Measurements from ENCODE around the gene BEX3.
"Not testable (repeated sequence)": the region's sequence is repeated elsewhere in the genome, so short reads cannot be mapped to it uniquely, and the experiment has no call there.

The BEX3 gene

GRCh38 chrX:103376118-103376978, at the start of gene BEX3:
Gene BEX3, plus strand, starts transcription at chrX:103376538. Its CDS starts 984 bp downstream, at chrX:103377522.
- DNase-seq: peak in 55 of 56 donors; percentile 0 to 79 (median 49)

- peak in 53 of 56 donors; percentile 1 to 78 (median 50) for DNase-seq
Measured at GRCh38 chrX:103329991-103330390, 46.3 kb upstream of the BEX3 start, which contains the start of gene TCEAL7. Gene TCEAL7, plus strand, starts transcription at chrX:103330239. Its CDS starts 1,165 bp downstream, at chrX:103331404.

GRCh38 chrX:103330681-103331288, 45.6 kb upstream of the BEX3 start:
- DNase-seq: peak in 23 of 56 donors; percentile 0 to 52 (median 17)

DNA sequence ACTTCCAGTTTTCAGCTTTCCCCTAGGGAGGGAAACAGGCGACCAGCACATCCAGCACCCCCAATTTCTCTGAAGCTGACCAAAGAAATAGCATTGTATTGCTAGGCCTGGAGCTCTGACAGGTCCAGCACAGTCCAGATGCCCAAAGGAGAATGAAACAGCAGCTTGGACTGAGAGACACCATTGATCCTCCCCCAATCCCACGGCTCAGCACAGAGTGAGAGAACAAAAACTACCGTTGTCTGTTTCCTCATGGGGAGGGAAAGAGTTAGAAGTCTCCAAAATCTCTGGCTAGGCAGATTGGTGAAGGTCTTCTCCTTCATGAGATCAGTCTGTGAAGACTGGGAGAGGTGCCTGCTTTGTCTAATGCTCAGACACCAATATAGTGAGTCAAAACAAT, 37.7 kb upstream of the BEX3 start:
- DNase-seq: peak in 31 of 56 donors; percentile 0 to 42 (median 8)

- peak in 21 of 56 donors; percentile 0 to 50 (median 3) for DNase-seq
Measured at GRCh38 chrX:103343105-103343504, 33.2 kb upstream of the BEX3 start.

GRCh38 chrX:103344606-103345005, 31.7 kb upstream of the BEX3 start:
- DNase-seq: no peak

- no peak for DNase-seq
Measured at GRCh38 chrX:103347682-103348397, 28.5 kb upstream of the BEX3 start.

DNA sequence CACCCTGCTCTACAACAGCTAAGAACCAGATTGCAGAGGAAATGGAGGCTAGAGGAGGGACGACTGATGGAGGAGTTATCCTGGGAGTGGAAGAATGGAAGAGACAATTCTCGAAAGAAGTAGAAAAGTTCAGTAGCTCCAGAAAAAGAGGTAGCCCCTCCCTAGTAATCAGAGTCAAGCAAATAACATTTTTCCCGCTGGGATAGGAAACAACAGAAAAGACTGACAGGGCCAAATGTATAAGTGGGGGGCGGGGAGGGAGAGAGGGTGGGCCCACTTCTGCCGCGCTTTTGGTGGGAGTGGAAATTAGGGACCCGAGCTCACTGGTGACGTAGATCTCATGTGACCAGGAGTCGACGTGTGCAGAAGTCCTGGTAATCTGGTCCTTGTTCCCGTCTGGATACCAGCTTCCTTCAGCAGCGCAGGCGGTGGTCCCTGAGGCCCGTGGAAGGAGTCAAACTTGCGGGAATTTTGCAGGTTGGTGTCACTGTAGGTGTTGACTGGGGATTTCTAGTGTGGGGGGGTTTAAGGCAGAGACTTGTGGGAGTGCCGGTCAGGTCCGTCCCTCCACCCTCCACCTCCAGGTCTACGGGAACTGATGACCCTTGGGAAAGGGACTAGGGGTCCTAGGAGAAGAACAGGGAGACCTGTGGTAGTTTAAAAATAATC, 20.1 kb upstream of the BEX3 start, which contains the start of gene TCEAL9:
TCEAL9 (plus strand) TSS at position 377 of the 669 bp plus-strand sequence. CDS start 1,179 bp downstream, outside the sequence.
- peak in 47 of 56 donors; percentile 0 to 70 (median 30) for DNase-seq

GRCh38 chrX:103356858-103357257, 19.5 kb upstream of the BEX3 start:
- peak in 23 of 56 donors; percentile 1 to 36 (median 7) for DNase-seq

GRCh38 chrX:103357871-103358270, 18.5 kb upstream of the BEX3 start:
- DNase-seq: no peak

DNA sequence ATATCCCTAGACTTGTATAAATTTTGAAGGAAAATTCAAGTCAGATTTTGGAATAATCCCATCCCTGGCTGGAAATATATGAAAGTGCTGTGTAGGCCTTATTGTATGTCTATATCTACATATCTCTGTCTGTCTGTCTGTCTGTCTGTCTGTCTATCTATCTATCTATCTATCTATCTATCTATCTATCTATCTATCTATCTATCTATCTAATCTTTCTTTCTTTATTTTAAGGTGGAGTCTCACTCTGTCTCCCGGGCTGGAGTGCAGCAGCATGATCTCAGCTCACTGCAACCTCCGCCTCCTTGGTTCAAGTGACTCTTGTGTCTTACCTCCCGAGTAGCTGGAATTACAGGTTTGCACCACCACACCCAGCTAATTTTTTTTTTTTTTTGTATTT, 16.7 kb upstream of the BEX3 start:
- DNase-seq: not testable (repeated sequence)

DNA sequence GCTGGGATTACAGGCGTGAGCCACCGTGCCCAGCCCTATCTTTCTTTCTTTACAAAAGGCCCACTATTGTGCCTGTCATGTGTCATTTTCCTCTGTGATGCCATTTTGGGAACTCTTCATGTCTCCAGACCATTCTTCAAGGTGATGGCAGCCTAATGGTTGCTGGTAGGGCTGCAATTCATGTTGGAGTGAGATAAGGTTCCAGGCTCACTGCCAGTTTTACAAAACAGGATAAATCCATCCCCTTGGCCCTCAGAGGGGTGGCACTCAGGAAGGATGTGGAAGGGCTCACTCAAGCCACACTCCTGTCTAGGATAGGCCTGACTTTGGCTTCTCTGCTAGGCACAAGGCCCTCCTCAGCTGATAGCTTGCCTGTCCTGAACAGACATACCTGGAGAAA, 16.2 kb upstream of the BEX3 start:
- no peak for DNase-seq

DNA sequence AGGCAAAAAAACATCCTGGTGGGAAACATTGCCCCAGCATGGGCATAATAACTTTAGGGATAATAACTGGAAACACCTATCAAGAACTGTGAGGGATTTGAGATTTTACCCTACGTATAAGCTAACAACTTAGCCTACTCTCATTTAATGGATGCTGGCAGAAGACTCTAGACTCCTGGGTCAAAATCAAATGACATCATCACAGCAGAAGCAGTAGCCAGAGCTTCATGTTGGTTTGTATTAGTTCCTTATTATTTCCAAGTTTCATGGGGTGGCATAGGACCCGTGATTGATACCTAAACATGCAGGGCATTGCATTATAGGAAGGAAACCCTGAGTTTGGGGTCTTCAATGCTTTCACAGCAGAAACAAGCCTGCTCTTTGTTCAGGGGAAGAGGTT, 15.4 kb upstream of the BEX3 start:
- DNase-seq: no peak

DNA sequence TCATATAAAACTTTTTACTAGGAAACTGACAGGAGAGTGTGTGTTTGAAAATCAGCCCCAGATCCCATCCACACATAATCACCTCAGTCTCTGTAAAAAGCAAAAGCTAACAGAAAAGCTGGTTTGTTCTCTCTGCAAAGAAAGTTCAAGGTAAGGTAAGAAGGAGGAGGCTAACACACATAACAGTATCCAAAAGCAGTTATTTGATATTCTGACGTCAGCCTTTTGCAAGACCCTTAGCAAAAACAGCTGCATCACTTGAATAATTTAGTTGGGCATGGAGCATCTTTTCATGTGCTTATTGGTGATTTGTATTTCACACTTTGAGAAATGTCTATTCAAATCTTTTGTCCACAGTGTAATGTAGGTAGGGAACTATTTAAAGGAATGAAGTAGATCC, 14.5 kb upstream of the BEX3 start:
- DNase-seq: no peak

DNA sequence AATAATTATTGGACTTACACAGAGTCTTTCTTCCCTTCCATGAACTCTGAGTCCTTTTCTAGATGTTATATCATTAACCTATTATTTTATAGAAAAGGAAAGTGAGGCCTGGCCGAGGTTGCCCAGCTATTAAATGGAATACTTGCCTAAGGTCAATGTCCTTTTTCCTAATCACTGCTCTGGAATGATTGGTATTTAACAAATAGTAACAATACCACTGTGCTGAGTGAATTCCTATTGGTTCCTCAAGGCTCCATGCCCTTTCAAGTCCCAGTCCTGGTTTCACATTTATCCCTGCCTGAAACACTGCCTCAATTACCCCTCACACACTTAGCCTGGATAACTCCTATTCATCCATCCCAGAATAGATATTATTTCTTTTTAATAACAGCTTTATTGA, 13.9 kb upstream of the BEX3 start:
- DNase-seq: no peak

- DNase-seq: no peak
Measured at GRCh38 chrX:103363046-103363445, 13.3 kb upstream of the BEX3 start.

DNA sequence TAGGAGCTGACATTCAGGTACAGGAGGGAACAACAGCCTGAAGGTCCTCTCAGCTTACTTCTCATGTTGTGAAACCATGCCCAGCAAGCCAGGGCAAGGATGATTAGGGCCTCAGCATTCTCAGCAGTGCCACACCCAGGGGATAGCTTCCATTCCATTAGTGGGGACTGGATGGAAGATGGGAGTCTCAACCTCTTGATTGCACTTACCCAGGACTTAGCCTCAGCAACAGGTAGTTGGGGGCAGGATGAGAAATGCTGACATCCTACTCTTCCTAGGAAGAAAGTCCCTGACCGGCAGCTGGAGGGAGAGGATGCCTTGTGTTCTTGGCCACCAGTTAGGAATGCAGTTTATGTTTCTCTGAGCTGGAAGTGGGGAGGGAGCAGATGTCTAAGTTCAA, 8.8 kb upstream of the BEX3 start:
- DNase-seq: no peak

DNA sequence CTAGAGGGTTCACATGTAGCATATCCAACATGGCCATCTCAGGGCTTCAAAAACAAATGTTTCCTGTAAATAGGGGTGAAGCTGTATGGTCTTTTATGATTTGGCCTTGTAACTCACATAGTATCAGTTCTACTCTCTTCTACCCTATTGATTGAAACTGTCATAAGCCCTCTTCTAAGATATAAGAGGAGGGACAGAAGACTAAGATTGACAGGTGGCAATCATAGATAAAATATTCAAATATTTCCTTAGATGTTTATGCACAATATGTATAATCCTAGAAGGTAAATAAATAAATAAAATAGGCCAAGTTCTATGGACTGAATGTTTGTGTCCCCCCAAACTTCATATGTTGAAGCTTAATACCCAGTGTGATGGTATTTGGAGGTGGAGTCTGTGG, 6.9 kb upstream of the BEX3 start:
- no peak for DNase-seq

DNA sequence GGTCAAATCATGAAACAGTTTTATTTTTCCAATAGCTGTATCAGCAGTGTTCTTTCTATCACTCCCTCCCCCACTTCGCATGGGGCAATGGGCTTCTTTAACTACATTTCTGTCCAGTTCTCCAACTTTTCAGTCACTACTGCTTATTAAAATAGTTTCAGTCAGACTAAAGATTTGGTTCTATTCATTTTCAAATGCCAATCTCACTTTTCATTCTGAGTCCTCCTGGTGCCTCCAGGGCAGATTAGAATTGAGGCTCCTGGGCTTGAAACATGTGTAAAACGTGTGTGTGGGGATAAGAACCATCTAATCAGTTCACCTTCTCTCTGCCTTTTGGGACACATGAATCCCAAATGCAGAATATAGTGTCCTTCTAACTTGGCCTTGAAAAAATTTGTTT, 3.5 kb upstream of the BEX3 start:
- DNase-seq: no peak

DNA sequence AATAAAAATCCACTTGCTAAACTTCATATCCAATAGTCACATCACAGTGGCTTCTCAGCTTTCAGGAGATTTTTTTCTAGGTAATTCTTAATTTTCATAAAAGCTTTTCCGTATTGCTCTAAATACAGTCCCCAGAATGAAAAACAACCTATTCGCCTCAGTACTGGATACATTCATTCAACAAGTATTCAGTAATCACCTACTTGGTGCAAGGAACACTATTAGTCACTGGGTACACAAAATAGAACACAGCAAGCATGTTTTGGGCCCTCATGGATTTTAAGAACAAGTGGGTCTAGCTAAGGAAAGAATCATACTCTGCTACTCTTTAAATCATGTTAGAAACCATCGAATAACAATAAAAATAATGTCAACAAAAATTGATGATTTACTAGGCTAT, 2.8 kb upstream of the BEX3 start:
- no peak for DNase-seq

GRCh38 chrX:103376979-103377324, 614 bp downstream of the BEX3 start:
- peak in 25 of 56 donors; percentile 0 to 34 (median 12) for DNase-seq
